H7 (cell line): Measurements from ENCODE around the gene KLF16. TPM values are rescaled to one million over a fixed set of nuclear protein-coding genes. Genes with fewer than 3 reads are reported as not detected.
"Not testable (repeated sequence)": the region's sequence is repeated elsewhere in the genome, so short reads cannot be mapped to it uniquely, and the experiment has no call there.

Experiments
- DNase-seq: peaks from one replicate; pipeline ENCODE4 v3.0.0; 2012
- H3K27me3 ChIP-seq: 2 replicates; pipeline ENCODE4 v1.6.0; 2011; ENCODE audit warnings: mild to moderate bottlenecking, low read length; ENCODE audit not compliant: control insufficient read depth, insufficient read depth
- H3K36me3 ChIP-seq: replicated peaks from 2 replicates; pipeline ENCODE4 v1.5.1; 2011; ENCODE audit warnings: low read length; ENCODE audit not compliant: control insufficient read depth, insufficient read depth
- H3K4me3 ChIP-seq: 2 replicates; pipeline ENCODE4 v1.5.1; 2011; ENCODE audit warnings: low read depth, mild to moderate bottlenecking, control low read depth, low read length, moderate library complexity; ENCODE audit not compliant: insufficient read depth
- total RNA-seq: library from RNA; depleted of rRNA; stranded (reverse); fragments of >200 nt; shearing (Covaris generic); gene quantifications from 2 replicates; pipeline ENCODE4 v1.2.3, GENCODE V29; 2014

KLF16 gene
- total RNA-seq, 1 experiment from 2014 or later: 21.2 TPM

DNA sequence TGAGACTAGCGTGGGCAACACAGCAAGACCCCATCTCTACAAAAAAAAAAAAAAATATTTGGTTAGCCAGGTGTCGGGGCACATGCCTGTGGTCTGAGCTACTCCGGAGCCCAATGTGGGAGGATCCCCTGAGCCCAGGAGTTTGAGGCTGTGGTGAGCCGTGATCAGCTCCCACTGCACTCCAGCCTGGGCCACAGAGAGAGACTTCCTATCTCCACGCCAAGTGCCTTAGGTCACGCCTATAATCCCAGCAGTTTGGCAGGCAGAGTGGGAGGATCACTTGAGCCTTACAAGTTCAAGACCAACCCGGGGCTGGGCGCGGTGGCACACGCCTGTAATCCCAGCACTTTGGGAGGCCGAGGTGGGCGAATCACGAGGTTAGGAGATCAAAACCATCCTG is 33.1 kb upstream of the KLF16 start:
- DNase-seq: no peak
- H3K27me3 ChIP-seq: no peaks in the 10 kb centered on the region
- no peak overlapping the region for H3K4me3 ChIP-seq
- no peaks in the 10 kb centered on the region for H3K36me3 ChIP-seq

DNA sequence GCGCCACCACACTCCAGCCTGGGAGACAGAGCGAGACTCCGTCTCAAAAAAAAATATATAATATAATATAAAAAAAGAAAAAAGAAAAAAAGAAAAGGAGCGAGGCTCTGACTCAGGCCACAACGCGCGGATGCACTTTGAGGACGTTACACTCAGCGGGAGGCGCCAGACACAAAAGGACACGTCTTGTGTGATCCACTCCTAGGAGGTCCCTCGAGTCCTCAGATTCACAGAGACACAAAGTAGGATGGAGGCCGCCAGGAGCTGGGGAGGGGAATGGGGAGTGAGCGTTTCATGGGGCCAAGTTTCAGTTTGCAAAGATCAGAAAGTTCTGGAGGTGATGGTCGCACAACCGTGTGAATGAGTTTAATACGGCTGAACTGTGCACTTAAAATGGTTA is 30.4 kb upstream of the KLF16 start:
- Histone ChIP-seq H3K27me3 (no peaks in the 10 kb centered on the region), H3K4me3 (no peak overlapping the region), H3K36me3 (no peaks in the 10 kb centered on the region)
- DNase-seq: no peak

DNA sequence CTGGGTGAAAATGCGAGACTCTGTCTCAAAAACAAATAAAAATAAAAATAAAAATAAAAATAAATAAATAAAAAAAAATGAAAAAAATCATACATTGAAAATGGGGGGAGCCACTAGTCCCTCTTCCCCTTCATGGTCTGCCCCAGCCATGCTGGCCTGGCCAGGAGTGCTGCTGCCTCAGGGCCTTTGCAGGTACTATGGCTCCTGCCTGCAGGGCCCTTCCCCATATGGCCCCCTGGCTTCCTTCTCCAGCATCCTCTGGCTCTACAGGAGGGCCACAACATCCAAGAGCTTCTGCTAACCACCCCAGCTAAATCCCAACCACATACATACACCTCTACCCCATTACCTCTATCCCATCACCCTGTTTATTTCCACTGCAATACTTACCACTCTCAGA is 26.5 kb upstream of the KLF16 start:
- no peak overlapping the region for H3K4me3 ChIP-seq
- no peaks in the 10 kb centered on the region for H3K36me3 ChIP-seq
- no peaks in the 10 kb centered on the region for H3K27me3 ChIP-seq
- no peak for DNase-seq

DNA sequence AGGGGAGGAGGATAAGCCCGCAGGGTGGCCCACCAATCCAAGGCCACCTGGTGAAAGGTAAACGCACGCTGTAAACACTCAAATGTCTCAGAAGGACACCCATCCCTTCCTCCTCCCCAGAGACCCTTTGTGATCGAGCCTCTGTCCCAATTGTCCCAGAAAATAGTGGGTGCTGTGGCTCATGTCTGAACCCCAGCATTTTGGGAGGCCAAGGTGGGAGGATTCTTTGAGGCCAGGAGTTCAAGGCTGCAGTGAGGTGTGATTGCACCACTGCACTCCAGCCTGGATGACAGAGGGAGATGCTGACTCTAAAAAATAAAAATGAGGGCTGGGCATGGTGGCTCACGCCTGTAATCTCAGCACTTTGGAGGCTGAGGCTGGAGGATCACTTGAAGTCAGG is 25.0 kb upstream of the KLF16 start:
- Histone ChIP-seq H3K4me3 (no peak overlapping the region), H3K27me3 (no peaks in the 10 kb centered on the region), H3K36me3 (no peaks in the 10 kb centered on the region)
- no peak for DNase-seq

DNA sequence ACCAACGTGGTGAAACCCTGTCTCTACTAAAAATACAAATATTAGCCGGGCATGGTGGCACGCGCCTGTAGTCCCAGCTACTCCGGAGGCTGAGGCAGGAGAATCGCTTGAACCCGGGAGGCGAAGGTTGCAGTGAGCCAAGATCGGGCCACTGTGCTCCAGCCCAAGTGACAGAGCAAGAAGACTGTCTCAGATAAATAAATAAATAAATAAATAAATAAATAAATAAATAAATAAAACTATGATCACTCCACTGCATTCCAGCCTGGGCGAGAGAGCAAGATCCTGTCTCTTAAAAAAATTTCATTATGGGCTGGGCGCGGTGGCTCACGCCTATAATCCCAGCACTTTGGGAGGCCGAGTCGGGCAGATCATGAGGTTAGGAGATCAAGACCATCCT is 23.0 kb upstream of the KLF16 start:
- H3K4me3 ChIP-seq, H3K36me3 ChIP-seq, DNase-seq, H3K27me3 ChIP-seq: not testable (repeated sequence)

DNA sequence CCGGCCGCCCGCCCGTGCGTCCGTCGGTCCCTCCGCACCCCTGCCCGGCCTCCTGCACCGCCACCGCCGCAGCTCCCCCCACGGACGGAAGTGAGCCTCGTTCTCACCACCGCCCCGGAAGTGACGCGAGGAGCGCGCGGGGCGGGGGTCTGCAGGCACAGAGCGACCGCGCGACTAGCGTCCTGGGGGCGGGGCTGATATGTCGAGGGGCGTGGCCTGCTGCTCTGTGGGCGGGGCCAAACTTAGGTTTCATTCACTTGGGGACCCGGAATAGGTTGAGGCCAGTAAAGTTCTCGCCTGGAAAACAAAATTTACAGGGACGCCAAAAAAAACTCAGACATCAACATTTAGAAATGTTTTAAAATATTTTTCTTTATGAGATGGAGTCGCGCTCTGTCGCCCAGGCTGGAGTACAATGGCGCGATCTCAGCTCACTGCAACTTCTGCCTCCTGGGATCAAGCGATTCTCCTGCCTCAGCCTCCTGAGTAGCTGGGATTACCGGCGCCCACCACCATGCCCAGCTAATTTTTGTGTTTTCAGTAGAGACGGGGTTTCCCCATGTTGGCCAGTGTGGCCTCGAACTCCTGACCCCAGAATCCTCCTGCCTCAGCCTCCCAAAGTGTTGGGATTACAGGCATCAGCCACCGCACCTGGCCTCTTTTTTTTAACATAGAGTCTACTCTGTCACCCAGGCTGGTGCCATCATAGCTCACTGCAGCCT is 22.2 kb upstream of the KLF16 start, which contains the start of gene ABHD17A:
TSS of gene ABHD17A (minus strand) at position 99 of the 722 bp plus-strand sequence. CDS start 3,930 bp downstream, outside the sequence.
- H3K36me3 ChIP-seq: not testable (repeated sequence)

DNA sequence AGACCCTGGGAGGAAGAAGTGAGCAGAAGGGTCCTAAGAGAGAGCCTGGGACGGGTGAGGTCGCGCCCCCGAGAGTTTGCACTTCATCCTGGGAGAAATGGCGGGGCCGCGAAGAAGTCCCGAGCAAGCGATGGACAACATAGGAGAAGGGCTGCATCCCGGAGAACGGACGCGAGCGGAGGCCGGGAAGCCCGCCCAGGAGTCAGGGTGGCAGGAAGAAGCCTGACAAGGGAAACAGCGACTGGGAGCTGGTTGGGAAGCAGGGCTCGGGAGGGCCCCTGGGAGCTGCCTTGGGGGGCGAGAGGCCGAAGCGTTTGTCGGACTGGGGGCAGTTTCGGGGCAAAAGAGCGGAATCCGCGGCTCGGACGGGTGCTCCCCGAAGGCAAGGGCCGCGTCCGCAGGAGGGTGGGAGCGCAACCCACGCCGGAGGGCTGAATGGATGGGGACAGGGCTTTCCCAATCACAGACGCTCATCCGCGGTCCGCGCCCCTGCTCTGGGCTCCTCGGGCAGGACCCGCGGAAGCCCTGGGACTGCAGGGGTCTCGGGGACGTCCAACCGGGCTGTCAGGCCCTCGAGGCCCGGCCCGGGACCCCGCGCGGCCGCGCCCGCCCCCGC is 21.4 kb upstream of the KLF16 start:
- no peaks in the 10 kb centered on the region; the same call in 1 of the 2 replicates for H3K36me3 ChIP-seq
- peak overlapping the region; percentile 91 for H3K4me3 ChIP-seq
- DNase-seq: peak; percentile 87
- no peaks in the 10 kb centered on the region for H3K27me3 ChIP-seq

More for the DNA sequence above, 22.2 kb upstream of the KLF16 start, which contains the start of gene ABHD17A:
- peak; percentile 99 for DNase-seq
- H3K4me3 ChIP-seq: peak within 1 kb of the TSS; percentile 91
- not testable (repeated sequence) for H3K27me3 ChIP-seq

DNA sequence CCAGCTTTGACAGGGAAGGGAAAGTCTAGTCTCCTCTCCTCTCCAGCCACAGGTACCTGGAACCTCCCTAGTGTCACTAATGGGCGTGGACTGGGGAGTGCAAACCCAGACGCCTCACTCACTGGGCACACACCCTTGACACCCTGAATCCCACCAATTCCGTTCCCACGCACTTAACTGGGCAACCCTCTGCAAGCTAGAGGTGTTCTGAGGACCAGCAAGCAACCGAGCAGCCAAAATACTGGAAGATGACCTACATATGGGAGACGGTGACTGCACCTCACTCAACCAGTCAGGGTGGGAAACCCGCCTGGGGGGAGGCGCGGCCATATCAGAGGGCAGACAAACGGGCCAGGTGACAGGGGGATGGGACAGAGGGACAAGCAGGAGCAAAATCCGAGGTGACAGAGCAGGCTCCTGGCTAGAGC is 20.9 kb upstream of the KLF16 start:
- no peaks in the 10 kb centered on the region; the same call in 1 of the 2 replicates for H3K36me3 ChIP-seq
- peak overlapping the region; percentile 91 for H3K4me3 ChIP-seq
- DNase-seq: no peak
- H3K27me3 ChIP-seq: no peaks in the 10 kb centered on the region

DNA sequence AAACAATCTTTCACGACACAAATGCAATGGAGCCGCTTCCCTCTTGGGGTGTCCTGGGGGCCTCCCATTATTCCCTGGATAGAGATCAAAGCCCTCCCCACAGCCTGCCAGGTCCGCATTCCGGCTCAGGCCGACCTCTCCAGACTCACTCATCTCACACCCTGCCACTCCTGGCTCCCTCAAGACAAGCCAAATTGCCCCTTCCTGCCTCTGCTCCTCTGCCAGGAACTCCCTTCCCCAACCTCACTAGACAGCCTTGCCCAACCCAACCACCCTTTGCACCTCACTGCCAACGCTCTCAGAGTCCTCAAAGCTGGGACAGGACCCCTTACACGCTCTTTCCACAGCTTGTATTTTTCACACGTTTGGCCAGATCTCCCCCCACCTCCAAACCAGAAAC is 20.4 kb upstream of the KLF16 start:
- DNase-seq: no peak
- H3K36me3 ChIP-seq: no peaks in the 10 kb centered on the region; the same call in 1 of the 2 replicates
- H3K27me3 ChIP-seq: no peaks in the 10 kb centered on the region
- no peak overlapping the region for H3K4me3 ChIP-seq

DNA sequence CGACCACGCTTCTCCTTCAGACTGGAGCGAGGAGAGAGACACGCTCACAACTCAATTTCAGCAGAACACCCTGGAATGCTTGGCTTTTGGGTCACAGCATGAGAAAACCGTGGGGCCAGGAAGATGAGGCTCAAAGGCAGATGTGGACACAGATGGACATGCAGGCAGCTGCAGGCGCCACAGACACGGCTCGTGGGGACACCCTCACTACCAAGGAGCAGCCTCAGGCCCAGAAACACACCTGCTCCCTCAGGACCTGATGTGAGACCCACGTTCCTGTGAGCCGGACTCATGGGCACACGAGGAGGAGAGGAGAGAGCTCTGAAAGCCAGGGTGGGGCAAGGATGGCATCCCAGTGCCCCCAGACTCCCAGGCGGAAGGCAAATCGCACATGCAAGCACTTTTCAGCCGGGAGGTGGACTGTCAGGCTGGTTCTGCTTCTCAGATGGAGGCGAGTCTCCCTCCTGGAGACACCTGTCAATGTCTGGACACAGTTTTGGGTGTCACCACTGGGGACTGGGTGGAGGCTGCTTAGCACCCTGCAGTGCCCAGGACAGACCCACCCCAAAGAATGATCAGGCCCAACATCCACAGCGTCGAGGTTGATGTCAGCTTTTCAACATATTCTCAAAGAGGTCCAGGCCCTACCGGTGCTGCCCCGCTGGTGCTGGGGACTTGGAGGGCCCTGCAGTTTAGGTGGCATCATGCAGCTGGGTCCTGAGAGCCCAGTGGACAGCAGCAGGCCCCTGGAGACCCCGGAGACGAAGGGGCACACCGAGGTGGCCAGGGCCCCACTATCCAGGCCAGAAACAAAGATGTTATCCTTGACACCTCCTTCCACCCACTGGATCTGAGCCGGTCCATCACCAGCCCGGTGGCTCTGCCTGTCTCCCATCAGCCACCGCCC is 19.7 kb upstream of the KLF16 start:
- no peaks in the 10 kb centered on the region; the same call in 1 of the 2 replicates for H3K36me3 ChIP-seq
- DNase-seq: no peak
- H3K4me3 ChIP-seq: no peak overlapping the region
- no peaks in the 10 kb centered on the region for H3K27me3 ChIP-seq

DNA sequence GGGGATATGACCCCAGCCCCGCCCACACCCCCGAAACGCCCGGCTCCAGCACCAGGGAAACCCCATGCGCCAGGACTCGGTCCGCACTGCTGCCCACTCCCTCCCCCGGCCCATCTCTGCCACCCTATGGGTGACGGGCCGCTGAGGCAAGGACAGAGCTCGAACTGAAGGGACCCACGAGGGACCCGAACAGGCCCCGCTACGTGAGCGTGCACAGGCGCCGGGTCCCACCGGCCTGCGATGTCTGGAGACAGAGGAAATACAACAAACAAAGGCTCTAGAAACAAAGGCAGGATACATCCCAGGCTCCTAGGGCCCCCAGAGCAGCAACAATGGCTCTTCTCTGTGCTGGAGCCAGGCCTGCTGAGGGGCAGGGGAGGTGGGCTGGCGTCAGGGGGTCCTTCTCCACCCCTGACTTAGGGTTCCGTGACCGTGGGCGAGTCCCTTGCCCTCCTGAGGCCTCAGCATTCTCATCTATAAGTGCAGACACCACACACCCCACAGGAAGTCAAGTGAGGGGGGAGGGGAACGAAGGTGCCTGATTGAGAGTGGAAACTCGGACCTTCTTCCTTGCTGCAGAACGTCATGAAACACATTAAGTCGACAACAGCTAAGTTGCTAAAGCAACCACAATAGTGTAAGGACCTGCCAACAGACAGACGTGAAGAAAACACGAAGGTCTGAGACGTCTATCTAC is 18.9 kb upstream of the KLF16 start:
- Histone ChIP-seq H3K36me3 (no peaks in the 10 kb centered on the region; the same call in 1 of the 2 replicates), H3K27me3 (no peaks in the 10 kb centered on the region), H3K4me3 (no peak overlapping the region)
- no peak for DNase-seq

DNA sequence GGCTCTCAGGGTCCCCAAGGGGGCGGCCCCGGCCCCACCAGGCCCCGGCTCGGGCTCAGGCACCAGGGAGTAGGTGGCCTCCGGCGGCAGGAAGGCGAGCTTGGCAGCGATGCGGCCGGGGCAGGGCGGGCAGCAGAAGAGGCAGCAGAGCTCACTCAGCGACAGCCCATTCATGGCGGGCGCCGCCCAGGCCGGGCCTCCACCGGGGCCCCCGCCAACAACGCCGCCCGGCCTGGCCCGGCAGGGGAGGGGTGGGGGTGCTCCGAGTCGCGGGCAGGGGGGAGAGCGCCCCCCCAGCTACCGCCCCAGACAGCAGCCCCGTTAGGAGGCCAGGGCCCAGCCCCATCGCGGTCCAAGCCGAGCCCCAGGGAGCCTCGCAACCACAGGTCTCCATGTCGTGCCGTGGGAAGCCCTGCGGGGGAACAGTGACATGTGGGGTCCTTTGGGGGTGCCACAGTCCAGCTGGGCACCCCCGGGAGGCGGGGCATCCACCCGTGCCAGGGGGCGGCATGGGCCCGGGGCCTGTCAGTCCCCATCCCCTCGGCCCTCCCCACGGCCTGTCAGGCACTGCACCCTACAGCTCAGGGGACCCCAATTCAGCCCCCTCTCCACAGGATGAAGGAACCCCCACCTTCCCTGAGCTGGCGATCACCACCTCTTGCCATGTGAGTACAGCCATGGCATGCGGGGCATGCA is 18.2 kb upstream of the KLF16 start:
- not testable (repeated sequence) for H3K4me3 ChIP-seq, DNase-seq, H3K36me3 ChIP-seq, H3K27me3 ChIP-seq

DNA sequence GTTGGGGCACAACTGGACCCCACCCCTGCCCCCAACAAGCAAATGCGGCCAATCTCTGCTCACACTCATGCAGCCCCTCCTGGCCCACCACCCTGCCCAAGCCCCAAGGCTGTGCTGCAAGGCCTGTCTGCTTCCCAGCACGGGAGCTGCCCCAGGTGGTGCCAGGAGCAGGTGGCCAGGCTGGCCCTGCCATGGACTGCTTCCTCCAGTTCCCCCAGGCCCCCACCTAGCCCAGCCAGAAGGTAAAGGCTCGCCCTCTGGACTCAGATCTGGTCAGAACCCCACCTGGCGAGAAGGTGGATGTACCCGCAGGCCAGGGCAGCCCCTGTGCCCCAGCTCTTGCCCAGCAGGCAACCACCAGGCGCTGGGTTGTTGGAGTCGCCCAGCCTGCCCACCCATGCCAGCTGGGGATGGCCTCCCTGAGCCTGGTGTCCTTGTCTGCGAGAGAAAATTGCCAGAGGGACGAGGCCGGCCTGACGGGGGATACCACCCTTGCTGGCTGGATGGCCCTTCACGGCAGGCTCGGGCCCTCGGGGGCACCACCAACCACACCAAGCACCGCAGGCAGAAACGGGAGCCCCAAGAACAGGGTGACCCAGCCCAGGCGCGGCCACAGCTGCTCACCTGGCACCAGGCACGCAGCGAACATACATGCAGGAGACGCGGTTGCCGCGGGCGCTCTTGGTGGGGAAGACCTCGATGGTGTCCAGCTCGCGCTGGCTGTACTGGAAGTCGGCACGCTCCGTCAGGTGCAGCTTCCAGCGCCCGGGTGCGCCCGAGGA is 17.4 kb upstream of the KLF16 start:
- H3K4me3 ChIP-seq: no peak overlapping the region
- DNase-seq: no peak
- H3K27me3 ChIP-seq: no peaks in the 10 kb centered on the region
- no peaks in the 10 kb centered on the region; the same call in 1 of the 2 replicates for H3K36me3 ChIP-seq
